Spleen (tissue), 11 donors: ENCODE results near the gene RGS19. TPM values are rescaled to one million over a fixed set of nuclear protein-coding genes. Genes with fewer than 3 reads are reported as not detected.

Source experiments
- DNase-seq: peaks from one replicate; pipeline ENCODE4 v3.0.0-alpha.2; 2020
- H3K27ac ChIP-seq, 8 donors: fragments of 200-600 bp; sonication (generic) in 7 of 8; 1 replicate in 4 of 8; 2 replicates in 4 of 8; pipeline versions ENCODE4 v1.5.0 to v1.8.0; 2016 to 2021; ENCODE audit warnings: inconsistent platforms in 4 of 8, mild to moderate bottlenecking in 4 of 8, moderate library complexity in 1 of 8
- H3K27me3 ChIP-seq, 7 donors: fragments of 200-600 bp; sonication (generic) in 6 of 7; replicated peaks in 1 of 7; 1 replicate in 4 of 7; 2 replicates in 3 of 7; pipeline versions ENCODE4 v1.5.0 to v1.8.0; 2016 to 2021; ENCODE audit warnings: inconsistent platforms in 3 of 7, mild to moderate bottlenecking in 1 of 7
- H3K36me3 ChIP-seq, 6 donors: fragments of 200-600 bp; sonication (generic) in 5 of 6; 1 replicate in 4 of 6; 2 replicates in 2 of 6; pipeline versions ENCODE4 v1.5.0 to v1.8.0; 2016 to 2021; ENCODE audit warnings: inconsistent platforms in 2 of 6
- H3K4me1 ChIP-seq, 6 donors: fragments of 200-600 bp; sonication (generic) in 5 of 6; 1 replicate in 3 of 6; 2 replicates in 3 of 6; pipeline versions ENCODE4 v1.5.0 to v1.8.0; 2016 to 2021; ENCODE audit warnings: inconsistent platforms in 3 of 6
- H3K4me3 ChIP-seq, 8 donors: fragments of 200-600 bp; sonication (generic) in 7 of 8; 1 replicate in 4 of 8; 2 replicates in 4 of 8; pipeline versions ENCODE4 v1.5.0 to v1.8.0; 2016 to 2021; ENCODE audit warnings: inconsistent platforms in 4 of 8, mild to moderate bottlenecking in 4 of 8, moderate library complexity in 2 of 8
- H3K9me3 ChIP-seq, 8 donors: fragments of 200-600 bp; sonication (generic) in 7 of 8; 1 replicate in 4 of 8; 2 replicates in 4 of 8; pipeline versions ENCODE4 v1.5.0 to v1.8.0; 2016 to 2021; ENCODE audit warnings: inconsistent platforms in 4 of 8
- POLR2A ChIP-seq, 3 donors: fragments of 450-650 bp; IDR thresholded peaks; one replicate each; pipeline ENCODE4 v1.5.1; 2017; ENCODE audit warnings: antibody characterized with exemption in 3 of 3, mild to moderate bottlenecking in 1 of 3
- POLR2AphosphoS5 ChIP-seq, 3 donors: sonication (generic); formaldehyde crosslinking; IDR thresholded peaks; one replicate each; pipeline ENCODE4 v1.5.1; 2017; ENCODE audit warnings: antibody characterized with exemption in 3 of 3
- WGBS, 5 donors: extraction: QIAGEN DNeasy Blood & Tissue Kit in 3 of 5; methylation state at CpG; one replicate each; pipeline versions ENCODE4 v1.1.5 to v1.1.7; 2013 to 2018; 5-methylcytosine and 5-hydroxymethylcytosine counted together
- intact Hi-C: fragments of 100-400 bp; cut with DNase I; formaldehyde crosslinking; loops from one replicate; pipeline ENCODE4 v1.15.0; 2023; ENCODE audit warnings: low total_unique reads
- polyA plus RNA-seq, 3 donors: library from polyadenylated mRNA; stranded (reverse); fragments of 200-250 nt; gene quantifications; one replicate each; pipeline ENCODE4 v1.2.1, GENCODE V29; 2013
- total RNA-seq, 7 donors: library from RNA; depleted of rRNA in 3 of 7; stranded (reverse); fragments of >200 nt in 3 of 7; fragmentation: NEBNext Ultra II Directional in 4 of 7; extraction: Animal tissue kit (Norgen Biotek cat#: 25700) in 4 of 7; gene quantifications; one replicate each; pipeline versions ENCODE4 v1.1.0 to v1.2.1, GENCODE V29; 2016 to 2021
- TF ChIP-seq, protein P1 (sequence below), 11 experiments: fragments of 200-600 bp in 7 of 11; fragments of 450-650 bp in 4 of 11; sonication (generic) in 4 of 11; IDR thresholded peaks in 8 of 11; conservative IDR thresholded peaks in 3 of 11; 1 replicate in 7 of 11; 2 replicates in 4 of 11; pipeline versions ENCODE4 v1.4.0 to v1.8.0; 2016 to 2021; ENCODE audit warnings: antibody characterized with exemption in 11 of 11, inconsistent platforms in 4 of 11, mild to moderate bottlenecking in 1 of 11
- donor health status: healthy with polysubstance abuse.
- donor health status: DM: no; HTN: no; CAD: no; lungs with moderate emphysema.
- donor health status: DM: no; HTN: no; CAD: no.
- donor health status: Bipolar disorder and iron deficiency.
- donor health status: healthy.
- donor health status: DM: no; HTN: no; CAD: no.
- donor health status: DM: yes; HTN: yes; CAD: no.

Gene RGS19
- total and polyA plus RNA-seq, 10 donors, result 80.4 to 186 (median 102) TPM

DNA sequence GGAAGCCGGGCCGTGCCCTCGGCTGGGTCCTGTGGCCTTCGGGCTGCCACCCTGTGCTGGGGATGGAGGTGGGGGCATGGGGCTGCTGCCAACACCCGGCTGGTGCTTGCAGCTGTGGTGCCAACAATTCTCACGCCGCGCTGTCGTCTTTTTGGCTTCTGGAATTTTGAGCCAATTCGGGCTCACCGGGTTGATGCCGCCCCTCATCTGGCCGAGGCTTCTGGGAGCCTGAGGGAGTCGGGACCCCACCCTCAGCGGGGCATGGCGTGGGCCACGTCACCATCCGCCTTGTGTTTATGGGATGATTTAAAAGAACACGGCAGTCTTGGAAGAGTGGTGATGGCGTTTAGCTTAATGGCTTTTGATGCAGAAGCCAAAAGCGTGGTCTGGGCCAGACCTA lies 36.7 kb upstream of the RGS19 start:
- intact Hi-C loops, result no loop called here
- DNase-seq, result peak; percentile 52

DNA sequence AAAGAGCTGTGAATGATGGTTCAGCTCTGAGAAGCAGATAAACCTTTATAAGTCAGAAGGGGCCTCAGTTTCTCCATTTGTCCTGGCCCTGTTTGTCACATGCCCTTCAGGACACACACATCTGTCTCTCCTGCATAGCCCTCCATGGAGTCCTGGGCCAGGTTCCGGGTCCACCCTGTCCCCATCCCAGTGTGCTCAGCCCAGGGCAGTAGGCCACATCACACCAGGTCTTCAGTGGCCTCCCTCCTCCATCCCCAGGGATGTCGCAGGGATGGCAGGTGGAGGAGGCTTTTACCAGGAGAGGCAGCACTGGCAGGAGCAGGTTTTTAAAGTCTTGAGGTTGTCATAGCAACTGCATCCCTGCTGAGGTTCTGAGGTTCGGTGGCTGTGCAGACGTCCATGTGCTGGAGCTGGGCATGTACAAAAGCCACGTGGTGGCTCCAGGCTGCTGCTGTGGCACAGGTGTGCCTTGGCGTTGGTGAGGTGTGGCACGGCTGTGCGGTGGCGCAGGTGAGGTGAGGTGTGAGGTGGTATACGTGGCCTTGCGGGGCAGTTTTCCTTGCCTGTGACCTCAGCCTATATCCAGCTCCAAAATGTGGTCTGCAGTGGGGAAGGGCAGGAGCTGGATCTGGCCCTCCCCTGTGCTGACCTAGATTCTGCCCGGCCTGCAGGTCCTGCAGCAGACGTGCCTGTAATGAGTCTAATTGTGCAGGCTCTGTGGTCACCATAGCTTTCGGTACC lies 36.0 kb upstream of the RGS19 start:
- H3K27ac ChIP-seq, result no peak overlapping the region
- H3K4me1 ChIP-seq, result peaks cover 0 to 9% (median 6%) of the 10 kb centered on the region in 6 donors
- H3K27me3 ChIP-seq, result no peaks in the 10 kb centered on the region
- H3K36me3 ChIP-seq, result no peaks in the 10 kb centered on the region
- intact Hi-C loops, result no loop called here
- peak; percentile 61 for DNase-seq
- no peak for TF ChIP-seq POLR2A (IDR thresholded peaks at IDR 0.05)
- TF ChIP-seq, protein P1, sequence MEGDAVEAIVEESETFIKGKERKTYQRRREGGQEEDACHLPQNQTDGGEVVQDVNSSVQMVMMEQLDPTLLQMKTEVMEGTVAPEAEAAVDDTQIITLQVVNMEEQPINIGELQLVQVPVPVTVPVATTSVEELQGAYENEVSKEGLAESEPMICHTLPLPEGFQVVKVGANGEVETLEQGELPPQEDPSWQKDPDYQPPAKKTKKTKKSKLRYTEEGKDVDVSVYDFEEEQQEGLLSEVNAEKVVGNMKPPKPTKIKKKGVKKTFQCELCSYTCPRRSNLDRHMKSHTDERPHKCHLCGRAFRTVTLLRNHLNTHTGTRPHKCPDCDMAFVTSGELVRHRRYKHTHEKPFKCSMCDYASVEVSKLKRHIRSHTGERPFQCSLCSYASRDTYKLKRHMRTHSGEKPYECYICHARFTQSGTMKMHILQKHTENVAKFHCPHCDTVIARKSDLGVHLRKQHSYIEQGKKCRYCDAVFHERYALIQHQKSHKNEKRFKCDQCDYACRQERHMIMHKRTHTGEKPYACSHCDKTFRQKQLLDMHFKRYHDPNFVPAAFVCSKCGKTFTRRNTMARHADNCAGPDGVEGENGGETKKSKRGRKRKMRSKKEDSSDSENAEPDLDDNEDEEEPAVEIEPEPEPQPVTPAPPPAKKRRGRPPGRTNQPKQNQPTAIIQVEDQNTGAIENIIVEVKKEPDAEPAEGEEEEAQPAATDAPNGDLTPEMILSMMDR (IDR thresholded peaks at IDR 0.05 in 8 of 11, conservative IDR thresholded peaks at IDR 0.05 in 3 of 11), result no peak
- TF ChIP-seq POLR2AphosphoS5 (IDR thresholded peaks at IDR 0.05), result no peak
- H3K4me3 ChIP-seq, result no peak overlapping the region
- WGBS, 5 donors, result 66 to 90% (median 84%) methylated on average over 9 to 14 of the region's 14 CpGs
- no peaks in the 10 kb centered on the region for H3K9me3 ChIP-seq

More for the DNA sequence above, 36.7 kb upstream of the RGS19 start:
- no peak overlapping the region for H3K27ac ChIP-seq
- H3K27me3 ChIP-seq, result peaks cover 0 to 5% (median 3%) of the 10 kb centered on the region in 7 donors
- no peaks in the 10 kb centered on the region for H3K9me3 ChIP-seq
- TF ChIP-seq, protein P1 (IDR thresholded peaks at IDR 0.05 in 8 of 11, conservative IDR thresholded peaks at IDR 0.05 in 3 of 11), result no peak
- TF ChIP-seq POLR2A (IDR thresholded peaks at IDR 0.05) (no peak), POLR2AphosphoS5 (IDR thresholded peaks at IDR 0.05) (no peak)
- 86 to 93% (median 91%) methylated on average over 12 to 21 of the region's 21 CpGs for WGBS, 5 donors
- H3K4me3 ChIP-seq, result no peak overlapping the region
- peaks cover 0 to 15% (median 11%) of the 10 kb centered on the region in 6 donors for H3K4me1 ChIP-seq
- H3K36me3 ChIP-seq, result no peaks in the 10 kb centered on the region

DNA sequence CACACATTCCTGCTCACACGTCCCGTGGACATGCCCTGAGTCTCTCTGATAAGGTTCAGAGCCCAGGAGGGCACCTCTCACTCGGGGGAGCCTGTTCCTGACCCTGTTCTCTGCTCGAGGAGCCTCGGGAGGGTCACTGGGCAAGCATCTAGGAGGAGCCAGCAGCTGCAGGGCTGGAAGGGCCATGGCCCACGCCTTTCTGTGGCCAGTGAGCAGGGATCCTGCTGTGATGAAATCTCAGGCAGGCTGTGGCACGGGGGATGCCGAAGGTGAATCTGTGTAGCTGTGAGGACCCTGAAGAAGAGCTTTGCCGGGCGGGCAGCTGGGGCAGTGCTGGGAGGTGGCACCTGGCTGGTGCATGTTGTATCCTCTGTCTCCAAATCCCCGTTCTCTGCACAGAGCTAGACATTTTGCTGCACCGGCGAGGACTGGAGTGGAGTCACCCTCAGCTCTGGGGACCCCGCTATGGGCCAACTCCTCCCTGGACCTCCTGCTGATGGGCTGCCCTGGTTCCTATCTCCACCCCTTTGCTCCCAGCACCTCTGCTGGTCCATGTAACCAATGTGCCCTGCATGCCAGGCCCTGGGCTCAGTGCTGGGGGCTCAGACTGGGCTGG lies 35.1 kb upstream of the RGS19 start:
- TF ChIP-seq, protein P1 (IDR thresholded peaks at IDR 0.05 in 8 of 11, conservative IDR thresholded peaks at IDR 0.05 in 3 of 11), result no peak
- TF ChIP-seq POLR2A (IDR thresholded peaks at IDR 0.05) (no peak), POLR2AphosphoS5 (IDR thresholded peaks at IDR 0.05) (no peak)
- WGBS, 5 donors, result 75 to 90% (median 86%) methylated on average over 10 to 14 of the region's 14 CpGs

DNA sequence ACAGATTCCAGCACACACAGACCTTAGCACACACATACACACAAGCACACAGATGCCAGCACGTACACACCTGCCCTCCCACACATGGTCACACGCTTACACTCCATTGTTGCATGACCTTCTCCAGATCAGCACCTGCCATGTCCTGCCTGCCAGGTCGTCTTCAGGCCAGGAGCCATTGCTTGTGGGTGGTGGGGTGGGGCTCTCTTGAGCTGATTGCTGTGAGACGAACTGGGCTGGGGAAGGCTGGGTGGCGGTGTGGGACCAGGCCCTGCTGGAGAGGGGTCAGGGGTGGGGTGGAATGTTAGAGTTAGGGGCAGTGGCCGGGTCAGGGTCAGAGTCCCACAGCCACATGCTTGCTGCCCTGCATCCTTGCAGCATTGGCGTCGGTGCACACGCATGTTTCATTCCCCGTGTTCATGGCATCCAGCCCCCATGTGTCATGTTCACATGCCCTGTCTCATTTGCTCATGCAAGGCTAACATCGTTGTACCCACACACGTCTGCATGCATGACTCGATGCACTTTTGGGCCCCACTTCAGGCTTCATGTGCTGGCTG lies 34.6 kb upstream of the RGS19 start:
- H3K9me3 ChIP-seq, result no peaks in the 10 kb centered on the region
- WGBS, 5 donors, result 70 to 84% (median 83%) methylated on average over 13 of the region's 13 CpGs
- intact Hi-C loops, result no loop called here
- no peaks in the 10 kb centered on the region for H3K4me1 ChIP-seq
- no peak overlapping the region for H3K27ac ChIP-seq
- H3K4me3 ChIP-seq, result no peak overlapping the region
- no peaks in the 10 kb centered on the region for H3K27me3 ChIP-seq
- no peaks in the 10 kb centered on the region for H3K36me3 ChIP-seq
- DNase-seq, result peak; percentile 55
- no peak for TF ChIP-seq POLR2AphosphoS5 (IDR thresholded peaks at IDR 0.05)
- TF ChIP-seq, protein P1 (IDR thresholded peaks at IDR 0.05 in 8 of 11, conservative IDR thresholded peaks at IDR 0.05 in 3 of 11), result no peak
- TF ChIP-seq POLR2A (IDR thresholded peaks at IDR 0.05), result no peak

More for the DNA sequence above, 35.1 kb upstream of the RGS19 start:
- DNase-seq, result peak; percentile 40
- no peak overlapping the region for H3K4me3 ChIP-seq
- intact Hi-C loops, result no loop called here
- H3K36me3 ChIP-seq, result no peaks in the 10 kb centered on the region
- H3K9me3 ChIP-seq, result no peaks in the 10 kb centered on the region
- peaks cover 0 to under 1% (median 0%) of the 10 kb centered on the region in 6 donors for H3K4me1 ChIP-seq
- no peak overlapping the region for H3K27ac ChIP-seq
- H3K27me3 ChIP-seq, result no peaks in the 10 kb centered on the region
